Right lobe of liver (tissue), 6 donors: ENCODE measurements around the gene METAP1. TPM values are rescaled to one million over a fixed set of nuclear protein-coding genes. Genes with fewer than 3 reads are reported as not detected.
"Not testable (repeated sequence)": the region's sequence is repeated elsewhere in the genome, so short reads cannot be mapped to it uniquely, and the experiment has no call there.

Experiments
- ATAC-seq, 4 donors: fragments of 200-7000 bp; cut with Tn5 transposase; one replicate each; pipeline ENCODE4 v1.9.1; 2020; ENCODE audit warnings: mild to moderate bottlenecking in 4 of 4, moderate library complexity in 4 of 4
- DNase-seq, 3 donors: peaks; one replicate each; pipeline ENCODE4 v3.0.0-alpha.2; 2020
- H3K27ac ChIP-seq, 3 donors: fragments of 200-600 bp; one replicate each; pipeline ENCODE4 v1.8.0; 2022
- H3K27me3 ChIP-seq, 2 donors: fragments of 200-600 bp; one replicate each; pipeline ENCODE4 v1.8.0; 2022
- H3K36me3 ChIP-seq, 4 donors: fragments of 200-600 bp; sonication (generic) in 1 of 4; one replicate each; pipeline versions ENCODE4 v1.5.1 to v1.8.0; 2017 to 2022; ENCODE audit warnings: control low read depth in 1 of 4
- H3K4me1 ChIP-seq, 4 donors: fragments of 200-600 bp; sonication (generic) in 1 of 4; one replicate each; pipeline versions ENCODE4 v1.5.1 to v1.8.0; 2017 to 2022; ENCODE audit warnings: control low read depth in 1 of 4
- H3K4me3 ChIP-seq, 3 donors: fragments of 200-600 bp; one replicate each; pipeline ENCODE4 v1.8.0; 2022
- H3K9me3 ChIP-seq, 4 donors: fragments of 200-600 bp; sonication (generic) in 1 of 4; one replicate each; pipeline versions ENCODE4 v1.5.1 to v1.8.0; 2017 to 2022; ENCODE audit warnings: control low read depth in 1 of 4
- CTCF ChIP-seq, 4 donors: fragments of 200-600 bp in 3 of 4; fragments of 450-650 bp in 1 of 4; IDR thresholded peaks; one replicate each; pipeline versions ENCODE4 v1.5.1 to v1.8.0; 2016 to 2022; ENCODE audit warnings: antibody characterized with exemption in 4 of 4, mild to moderate bottlenecking in 2 of 4
- POLR2A ChIP-seq: fragments of 450-650 bp; IDR thresholded peaks from one replicate; pipeline ENCODE4 v1.6.1; 2017; ENCODE audit warnings: antibody characterized with exemption, mild to moderate bottlenecking
- WGBS: methylation state at CpG from one replicate; pipeline ENCODE4 v1.1.6; 2018; ENCODE audit warnings: low coverage, low lambda C conversion rate; ENCODE audit not compliant: insufficient coverage; ENCODE audit errors: missing lambda C conversion rate; 5-methylcytosine and 5-hydroxymethylcytosine counted together
- intact Hi-C, 2 donors: fragments of 100-400 bp; cut with DNase I; formaldehyde crosslinking; loops; one replicate each; pipeline versions ENCODE4 v1.11.2 to v1.14.1; 2022
- total RNA-seq, 6 experiments: library from RNA; depleted of rRNA in 2 of 6; stranded (reverse); fragments of >200 nt in 2 of 6; fragmentation: NEBNext Ultra II Directional in 3 of 6; extraction: Animal tissue kit (Norgen Biotek cat#: 25700) in 3 of 6; gene quantifications; one replicate each; pipeline versions ENCODE4 v1.1.0 to v1.2.4, GENCODE V29; 2016 to 2023
- donor health status: DM: no; HTN: yes; CAD: no.
- donor health status: DM: no; HTN: no; CAD: no.
- donor health status: DM: no; HTN: no; CAD: no.
- donor health status: DM: no; HTN: yes; CAD: no.
- donor health status: DM: no; HTN: yes; CAD: no.

Gene METAP1
- total RNA-seq, 6 experiments from 2014 or later = 12.4 to 16.8 (median 14.9) TPM

GRCh38 chr4:99088023-99088449 is 92.5 kb downstream of the METAP1 start:
- intact Hi-C loops = no loop called here
- Histone ChIP-seq H3K4me1 (peaks cover 0 to 17% (median 0%) of the 10 kb centered on the region in 4 donors), H3K36me3 (peaks cover 0 to 26% (median 7%) of the 10 kb centered on the region in 4 donors), H3K9me3 (no peaks in the 10 kb centered on the region), H3K4me3 (peak overlapping the region; percentile 64 to 83 (median 77)), H3K27me3 (no peaks in the 10 kb centered on the region), H3K27ac (peak overlapping the region; percentile 86 to 96 (median 89))
- DNase-seq = peak; percentile 62 to 81 (median 78)
- peak; percentile 57 to 71 (median 66) for ATAC-seq
- WGBS = under 1% methylated on average over 13 of the region's 15 CpGs
- no peak for TF ChIP-seq CTCF (IDR thresholded peaks at IDR 0.05)
- no peak for TF ChIP-seq POLR2A

- DNase-seq (peak; percentile 88 to 91 (median 89)), ATAC-seq (peak; percentile 90 to 96 (median 90))
- WGBS = 0% methylated on average over 15 of the region's 53 CpGs
- no peaks in the 10 kb centered on the region for H3K27me3 ChIP-seq
- intact Hi-C loops = no loop called here
- peaks cover 0 to 17% (median 0%) of the 10 kb centered on the region in 4 donors for H3K4me1 ChIP-seq
- peaks cover 0 to 19% (median 5%) of the 10 kb centered on the region in 4 donors for H3K36me3 ChIP-seq
- H3K4me3 ChIP-seq = peak within 1 kb of the TSS; percentile 64 to 83 (median 77)
- peak within 1 kb of the TSS; percentile 86 to 96 (median 89) for H3K27ac ChIP-seq
- TF ChIP-seq CTCF (IDR thresholded peaks at IDR 0.05) (no peak), POLR2A (peak; percentile 85)
- no peaks in the 10 kb centered on the region for H3K9me3 ChIP-seq
Observed at GRCh38 chr4:99088481-99089365, 93.2 kb downstream of the METAP1 start, which contains the start of gene ADH5. ADH5 (minus strand) TSS chr4:99088788; CDS start chr4:99088700, 88 bp downstream.

- no peaks in the 10 kb centered on the region for H3K9me3 ChIP-seq
- peaks cover 0 to 12% (median 0%) of the 10 kb centered on the region in 4 donors for H3K4me1 ChIP-seq
- H3K4me3 ChIP-seq = no peak overlapping the region
- no peaks in the 10 kb centered on the region for H3K36me3 ChIP-seq
- TF ChIP-seq POLR2A = no peak
- TF ChIP-seq CTCF (IDR thresholded peaks at IDR 0.05) = no peak
- H3K27ac ChIP-seq = no peak overlapping the region
- intact Hi-C loops = no loop called here
- 95% methylated on average over 2 of the region's 2 CpGs for WGBS
- no peak for ATAC-seq
- no peak for DNase-seq
- no peaks in the 10 kb centered on the region for H3K27me3 ChIP-seq
Observed at GRCh38 chr4:99090481-99091215, 95.1 kb downstream of the METAP1 start.

GRCh38 chr4:99091216-99091575 is 95.7 kb downstream of the METAP1 start:
- WGBS = 52% methylated on average over 2 of the region's 2 CpGs
- DNase-seq = no peak

GRCh38 chr4:99091841-99092240 is 96.3 kb downstream of the METAP1 start:
- intact Hi-C loops = not testable (repeated sequence)

More at GRCh38 chr4:99091216-99091575, 95.7 kb downstream of the METAP1 start:
- no peaks in the 10 kb centered on the region for H3K9me3 ChIP-seq
- TF ChIP-seq CTCF (IDR thresholded peaks at IDR 0.05) = no peak
- TF ChIP-seq POLR2A = no peak
- H3K4me3 ChIP-seq = no peak overlapping the region
- no peaks in the 10 kb centered on the region for H3K36me3 ChIP-seq
- H3K4me1 ChIP-seq = peaks cover 0 to 8% (median 0%) of the 10 kb centered on the region in 4 donors
- no peak overlapping the region for H3K27ac ChIP-seq
- intact Hi-C loops = no loop called here
- no peaks in the 10 kb centered on the region for H3K27me3 ChIP-seq
- no peak for ATAC-seq

More at GRCh38 chr4:99091841-99092240, 96.3 kb downstream of the METAP1 start:
- H3K4me1 ChIP-seq, DNase-seq, H3K27ac ChIP-seq, ATAC-seq, H3K4me3 ChIP-seq, H3K9me3 ChIP-seq, H3K36me3 ChIP-seq, H3K27me3 ChIP-seq: not testable (repeated sequence)
- WGBS = 93% methylated on average over 2 of the region's 2 CpGs
